IMR-90 (cell line): Measurements from ENCODE around the gene SLC29A3. TPM values are rescaled to one million over a fixed set of nuclear protein-coding genes. Genes with fewer than 3 reads are reported as not detected.

Source experiments
- ATAC-seq: fragments of 200-7000 bp; cut with Tn5 transposase; 2 replicates; pipeline ENCODE4 v1.9.1; 2020; ENCODE audit warnings: low read depth, mild to moderate bottlenecking, moderate library complexity
- BruUV-seq: library from RNA; stranded (reverse); fragments of 400-500 nt; replicated peaks from 2 replicates; lab custom pipeline; 2021; lab: Mats Ljungman, UMichigan
- CTCF ChIA-PET: fragments of 300-600 bp; formaldehyde crosslinking; extraction: SDS; loops from one replicate; lab custom pipeline; 2021; ENCODE audit warnings: antibody characterized with exemption; lab: Yijun Ruan, JAX
- POLR2A ChIA-PET: fragments of 300-600 bp; sonication (Branson Sonifier 250); formaldehyde crosslinking; loops from one replicate; lab custom pipeline; 2022; ENCODE audit warnings: antibody characterized with exemption; ENCODE audit not compliant: unreplicated experiment; lab: Charles Lee
- DNase-seq: peaks from one replicate; pipeline ENCODE4 v3.0.0; 2013
- H2AFZ ChIP-seq: replicated peaks from 2 replicates; pipeline ENCODE3; 2013; ENCODE audit warnings: low read length, mild to moderate bottlenecking; ENCODE audit not compliant: poor library complexity
- H2AK5ac ChIP-seq: 2 replicates; pipeline ENCODE4 v1.6.1; 2013; ENCODE audit warnings: low read depth, low read length, inconsistent platforms
- H2AK9ac ChIP-seq: replicated peaks from 2 replicates; pipeline ENCODE3; 2013; ENCODE audit warnings: mild to moderate bottlenecking, low read depth, low read length, moderate library complexity; ENCODE audit not compliant: poor library complexity
- H2BK120ac ChIP-seq: 2 replicates; pipeline ENCODE4 v1.6.1; 2013; ENCODE audit warnings: low read depth, low read length, inconsistent platforms
- H2BK15ac ChIP-seq: 3 replicates; pipeline ENCODE4 v1.6.1; 2013; ENCODE audit warnings: low read depth, low read length, inconsistent platforms
- H2BK20ac ChIP-seq: 2 replicates; pipeline ENCODE4 v1.6.1; 2013; ENCODE audit warnings: low read depth, mild to moderate bottlenecking, inconsistent platforms, low read length, moderate library complexity
- H2BK5ac ChIP-seq: 2 replicates; pipeline ENCODE4 v1.6.1; 2013; ENCODE audit warnings: mild to moderate bottlenecking, low read depth, low read length, inconsistent platforms; ENCODE audit not compliant: poor library complexity, severe bottlenecking
- H3K14ac ChIP-seq: replicated peaks from 2 replicates; pipeline ENCODE4 v1.6.1; 2013; ENCODE audit warnings: low read depth, low read length, inconsistent platforms
- H3K18ac ChIP-seq: 2 replicates; pipeline ENCODE4 v1.6.1; 2013; ENCODE audit warnings: low read depth, low read length, control low read depth
- H3K23ac ChIP-seq: 2 replicates; pipeline ENCODE4 v1.6.1; 2013; ENCODE audit warnings: low read depth, low read length, inconsistent platforms
- H3K27ac ChIP-seq: 2 replicates; pipeline ENCODE4 v1.5.1; 2013; ENCODE audit warnings: mild to moderate bottlenecking, control low read depth, low read length; ENCODE audit not compliant: insufficient read depth
- H3K27me3 ChIP-seq: 2 replicates; pipeline ENCODE4 v1.6.1; 2013; ENCODE audit warnings: low read length; ENCODE audit not compliant: control insufficient read depth, insufficient read depth
- H3K36me3 ChIP-seq: 2 replicates; pipeline ENCODE4 v1.6.1; 2013; ENCODE audit warnings: low read length, mixed read lengths; ENCODE audit not compliant: control insufficient read depth, insufficient read depth
- H3K4ac ChIP-seq: 2 replicates; pipeline ENCODE4 v1.6.1; 2013; ENCODE audit warnings: low read depth, low read length, inconsistent platforms
- H3K4me1 ChIP-seq: 2 replicates; pipeline ENCODE4 v1.6.1; 2013; ENCODE audit warnings: low read length, mixed read lengths; ENCODE audit not compliant: control insufficient read depth, insufficient read depth
- H3K4me2 ChIP-seq: 2 replicates; pipeline ENCODE4 v1.6.1; 2013; ENCODE audit warnings: low read depth, mild to moderate bottlenecking, control low read depth, low read length, moderate library complexity
- H3K4me3 ChIP-seq: 2 replicates; pipeline ENCODE4 v1.5.1; 2013; ENCODE audit warnings: low read depth, mild to moderate bottlenecking, control low read depth, low read length, moderate library complexity; ENCODE audit not compliant: insufficient read depth
- H3K56ac ChIP-seq: 2 replicates; pipeline ENCODE4 v1.6.1; 2013; ENCODE audit warnings: low read length, inconsistent platforms; ENCODE audit not compliant: insufficient read depth; ENCODE audit errors: extremely low read depth
- H3K79me1 ChIP-seq, 2 experiments: 2 replicates each; pipeline ENCODE4 v1.6.1; 2013; ENCODE audit warnings: low read length in 2 of 2, inconsistent platforms in 1 of 2, low read depth in 1 of 2
- H3K9ac ChIP-seq: 2 replicates; pipeline ENCODE4 v1.6.1; 2013; ENCODE audit warnings: low read depth, low read length, control low read depth
- H3K9me1 ChIP-seq: 2 replicates; pipeline ENCODE4 v1.6.1; 2013; ENCODE audit warnings: low read length, inconsistent platforms; ENCODE audit not compliant: insufficient read depth
- H3K9me3 ChIP-seq: 2 replicates; pipeline ENCODE4 v1.6.1; 2013; ENCODE audit warnings: low read length; ENCODE audit not compliant: control insufficient read depth, insufficient read depth
- H4K20me1 ChIP-seq: 2 replicates; pipeline ENCODE4 v1.6.1; 2013; ENCODE audit warnings: low read length, inconsistent platforms; ENCODE audit not compliant: insufficient read depth
- H4K5ac ChIP-seq: 2 replicates; pipeline ENCODE4 v1.6.1; 2013; ENCODE audit warnings: mild to moderate bottlenecking, low read depth, low read length, control low read depth
- H4K8ac ChIP-seq, 2 experiments: 2 replicates each; pipeline ENCODE4 v1.6.1; 2013; ENCODE audit warnings: low read depth in 2 of 2, low read length in 2 of 2, control low read depth in 1 of 2, inconsistent platforms in 1 of 2
- H4K91ac ChIP-seq: 2 replicates; pipeline ENCODE4 v1.6.1; 2013; ENCODE audit warnings: low read depth, low read length, inconsistent platforms; ENCODE audit not compliant: insufficient read depth
- BHLHE40 ChIP-seq: fragments of 150-350 bp; IDR thresholded peaks from 2 replicates; pipeline ENCODE4 v1.6.1; 2016; ENCODE audit warnings: mild to moderate bottlenecking, low read depth, low read length
- CEBPB ChIP-seq: IDR thresholded peaks from 2 replicates; pipeline ENCODE4 v1.6.1; 2012; ENCODE audit warnings: low read depth, low read length, improper control_type of control experiment
- CHD1 ChIP-seq: IDR thresholded peaks from 2 replicates; pipeline ENCODE4 v1.6.1; 2012; ENCODE audit warnings: low read depth, low read length, improper control_type of control experiment
- FOS ChIP-seq: fragments of 150-350 bp; IDR thresholded peaks from 2 replicates; pipeline ENCODE4 v1.6.1; 2016; ENCODE audit warnings: low read depth, low read length
- MAFK ChIP-seq: IDR thresholded peaks from 2 replicates; pipeline ENCODE4 v1.6.1; 2012; ENCODE audit warnings: low read depth, low read length, improper control_type of control experiment
- MAZ ChIP-seq: IDR thresholded peaks from 2 replicates; pipeline ENCODE4 v1.6.1; 2012; ENCODE audit warnings: low read depth, mild to moderate bottlenecking, low read length, improper control_type of control experiment, moderate library complexity, borderline replicate concordance
- MXI1 ChIP-seq: IDR thresholded peaks from 2 replicates; pipeline ENCODE4 v1.6.1; 2012; ENCODE audit warnings: low read depth, mild to moderate bottlenecking, low read length, moderate library complexity, borderline replicate concordance
- NFE2L2 ChIP-seq: fragments of 150-350 bp; IDR thresholded peaks from 2 replicates; pipeline ENCODE4 v1.6.1; 2016; ENCODE audit warnings: low read depth, mild to moderate bottlenecking, low read length
- POLR2A ChIP-seq: IDR thresholded peaks from 2 replicates; pipeline ENCODE4 v1.6.1; 2012; ENCODE audit warnings: mild to moderate bottlenecking, low read depth, low read length
- RAD21 ChIP-seq: IDR thresholded peaks from 2 replicates; pipeline ENCODE4 v1.6.1; 2012; ENCODE audit warnings: low read length, improper control_type of control experiment
- RCOR1 ChIP-seq: IDR thresholded peaks from 2 replicates; pipeline ENCODE4 v1.6.1; 2012; ENCODE audit warnings: mild to moderate bottlenecking, low read length, improper control_type of control experiment; ENCODE audit not compliant: insufficient replicate concordance
- RFX5 ChIP-seq: IDR thresholded peaks from 2 replicates; pipeline ENCODE4 v1.8.0; 2012; ENCODE audit warnings: low read depth, mild to moderate bottlenecking, low read length, moderate library complexity
- SMC3 ChIP-seq: fragments of 150-350 bp; IDR thresholded peaks from 2 replicates; pipeline ENCODE4 v1.6.1; 2016; ENCODE audit warnings: low read depth, mild to moderate bottlenecking, antibody characterized with exemption, low read length, moderate library complexity
- WGBS, 2 experiments: methylation state at CpG; one replicate each; pipeline versions ENCODE4 v1.1.5 to v1.1.7; 2013; ENCODE audit warnings: missing lambda C conversion rate in 2 of 2; ENCODE audit not compliant: insufficient read length in 1 of 2; ENCODE audit errors: extremely low coverage in 2 of 2; 5-methylcytosine and 5-hydroxymethylcytosine counted together
- dilution Hi-C: fragments of 300-500 bp; cut with HindIII; formaldehyde crosslinking; loops from one replicate; pipeline ENCODE4 v1.14.3; 2018; ENCODE audit warnings: low sequenced_read_pairs; ENCODE audit not compliant: unreplicated experiment
- in situ Hi-C: fragments of 300-500 bp; cut with MboI; formaldehyde crosslinking; loops from 3 replicates; pipeline ENCODE4 v1.14.3; 2019; ENCODE audit warnings: low sequenced_read_pairs, inconsistent platforms, mixed read lengths
- intact Hi-C: fragments of 100-400 bp; cut with micrococcal nuclease; formaldehyde crosslinking; loops from 2 replicates; pipeline ENCODE4 v1.10.0; 2022
- polyA plus RNA-seq, 3 experiments: library from polyadenylated mRNA; depleted of rRNA; stranded (reverse); fragments of >200 nt; gene quantifications; 2 replicates each; pipeline ENCODE4 v1.2.3, GENCODE V29; 2012; ENCODE audit warnings: low replicate concordance in 1 of 3
- total RNA-seq: library from RNA; depleted of rRNA; stranded (reverse); fragments of >200 nt; gene quantifications from 2 replicates; pipeline ENCODE4 v1.2.3, GENCODE V29; 2012
- TF ChIP-seq, protein P1 (sequence below): fragments of 150-350 bp; IDR thresholded peaks from 2 replicates; pipeline ENCODE4 v1.6.1; 2016; ENCODE audit warnings: low read depth, mild to moderate bottlenecking, low read length, moderate library complexity, borderline replicate concordance
- TF ChIP-seq, protein P2 (sequence below): conservative IDR thresholded peaks from 2 replicates; pipeline ENCODE4 v1.5.1; 2012; ENCODE audit warnings: mild to moderate bottlenecking, low read depth, low read length, improper control_type of control experiment
- TF ChIP-seq, protein P3 (sequence below): fragments of 150-350 bp; IDR thresholded peaks from 2 replicates; pipeline ENCODE4 v1.6.1; 2017; ENCODE audit warnings: mild to moderate bottlenecking, antibody characterized with exemption, low read length, low read depth

Gene SLC29A3
- total and polyA plus RNA-seq, 2 of the 4 experiments (the other 2 are of a cell fraction) = 0.72 to 3.0 TPM

DNA sequence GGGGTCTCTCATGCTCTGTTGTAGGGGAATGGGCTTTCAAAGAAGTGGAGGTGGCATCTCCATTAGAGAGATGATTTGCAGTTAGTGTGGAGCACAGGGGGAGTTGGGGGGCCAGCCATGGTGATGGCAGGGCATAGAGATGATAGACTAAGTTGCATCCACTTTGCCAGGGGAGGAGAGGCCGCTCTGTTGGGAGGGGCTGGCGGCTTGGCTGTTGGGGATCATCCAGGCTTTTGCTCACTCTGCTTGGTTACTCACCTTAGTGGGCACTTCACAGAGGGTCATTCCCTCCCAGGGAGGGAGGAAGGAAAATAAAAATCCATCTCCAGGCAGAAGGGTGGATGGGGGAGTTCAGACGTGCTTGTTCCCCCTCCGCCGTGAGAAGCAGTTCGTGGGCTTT is 46.3 kb downstream of the SLC29A3 start:
- intact Hi-C loops (no loop called here), dilution Hi-C loops (no loop called here)
- POLR2A ChIA-PET = no interaction called here

More for the DNA sequence above, 46.3 kb downstream of the SLC29A3 start:
- no peak overlapping the region for H3K4me2 ChIP-seq
- ATAC-seq = no peak
- H2AFZ ChIP-seq = peak overlapping the region; percentile 32
- CTCF ChIA-PET = no interaction called here
- no peak overlapping the region for H4K91ac ChIP-seq
- TF ChIP-seq FOS (no peak), CEBPB (no peak), NFE2L2 (no peak), SMC3 (no peak), POLR2A (no peak), MAFK (no peak), RFX5 (no peak), MXI1 (no peak), CHD1 (no peak), RAD21 (no peak), MAZ (no peak), RCOR1 (no peak), BHLHE40 (no peak)
- TF ChIP-seq, protein P1, sequence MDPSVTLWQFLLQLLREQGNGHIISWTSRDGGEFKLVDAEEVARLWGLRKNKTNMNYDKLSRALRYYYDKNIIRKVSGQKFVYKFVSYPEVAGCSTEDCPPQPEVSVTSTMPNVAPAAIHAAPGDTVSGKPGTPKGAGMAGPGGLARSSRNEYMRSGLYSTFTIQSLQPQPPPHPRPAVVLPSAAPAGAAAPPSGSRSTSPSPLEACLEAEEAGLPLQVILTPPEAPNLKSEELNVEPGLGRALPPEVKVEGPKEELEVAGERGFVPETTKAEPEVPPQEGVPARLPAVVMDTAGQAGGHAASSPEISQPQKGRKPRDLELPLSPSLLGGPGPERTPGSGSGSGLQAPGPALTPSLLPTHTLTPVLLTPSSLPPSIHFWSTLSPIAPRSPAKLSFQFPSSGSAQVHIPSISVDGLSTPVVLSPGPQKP = no peak
- TF ChIP-seq, protein P2, sequence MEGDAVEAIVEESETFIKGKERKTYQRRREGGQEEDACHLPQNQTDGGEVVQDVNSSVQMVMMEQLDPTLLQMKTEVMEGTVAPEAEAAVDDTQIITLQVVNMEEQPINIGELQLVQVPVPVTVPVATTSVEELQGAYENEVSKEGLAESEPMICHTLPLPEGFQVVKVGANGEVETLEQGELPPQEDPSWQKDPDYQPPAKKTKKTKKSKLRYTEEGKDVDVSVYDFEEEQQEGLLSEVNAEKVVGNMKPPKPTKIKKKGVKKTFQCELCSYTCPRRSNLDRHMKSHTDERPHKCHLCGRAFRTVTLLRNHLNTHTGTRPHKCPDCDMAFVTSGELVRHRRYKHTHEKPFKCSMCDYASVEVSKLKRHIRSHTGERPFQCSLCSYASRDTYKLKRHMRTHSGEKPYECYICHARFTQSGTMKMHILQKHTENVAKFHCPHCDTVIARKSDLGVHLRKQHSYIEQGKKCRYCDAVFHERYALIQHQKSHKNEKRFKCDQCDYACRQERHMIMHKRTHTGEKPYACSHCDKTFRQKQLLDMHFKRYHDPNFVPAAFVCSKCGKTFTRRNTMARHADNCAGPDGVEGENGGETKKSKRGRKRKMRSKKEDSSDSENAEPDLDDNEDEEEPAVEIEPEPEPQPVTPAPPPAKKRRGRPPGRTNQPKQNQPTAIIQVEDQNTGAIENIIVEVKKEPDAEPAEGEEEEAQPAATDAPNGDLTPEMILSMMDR = no peak
- TF ChIP-seq, protein P3, sequence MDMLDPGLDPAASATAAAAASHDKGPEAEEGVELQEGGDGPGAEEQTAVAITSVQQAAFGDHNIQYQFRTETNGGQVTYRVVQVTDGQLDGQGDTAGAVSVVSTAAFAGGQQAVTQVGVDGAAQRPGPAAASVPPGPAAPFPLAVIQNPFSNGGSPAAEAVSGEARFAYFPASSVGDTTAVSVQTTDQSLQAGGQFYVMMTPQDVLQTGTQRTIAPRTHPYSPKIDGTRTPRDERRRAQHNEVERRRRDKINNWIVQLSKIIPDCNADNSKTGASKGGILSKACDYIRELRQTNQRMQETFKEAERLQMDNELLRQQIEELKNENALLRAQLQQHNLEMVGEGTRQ = no peak
- no peaks in the 10 kb centered on the region for H4K20me1 ChIP-seq
- no peaks in the 10 kb centered on the region for H3K9me1 ChIP-seq
- H3K4me3 ChIP-seq = no peak overlapping the region
- whole genome bisulfite sequencing, 2 experiments = 87% methylated on average over 3 of the region's 6 CpGs; no CpG with 5 or more reads in 1 of the 2 experiments
- no peak overlapping the region for H3K14ac ChIP-seq
- H3K36me3 ChIP-seq = no peaks in the 10 kb centered on the region
- H2BK20ac ChIP-seq = no peak overlapping the region
- H3K56ac ChIP-seq = no peak overlapping the region
- H2AK9ac ChIP-seq = no peak overlapping the region
- BruUV-seq = no TSS peak
- H4K5ac ChIP-seq = no peak overlapping the region
- no peak overlapping the region for H2AK5ac ChIP-seq
- H3K18ac ChIP-seq = no peak overlapping the region
- H2BK15ac ChIP-seq = no peak overlapping the region
- H2BK120ac ChIP-seq = no peak overlapping the region
- H3K9ac ChIP-seq = no peak overlapping the region
- H3K27ac ChIP-seq = no peak overlapping the region
- in situ Hi-C loops = no loop called here
- peaks cover 10% of the 10 kb centered on the region for H3K27me3 ChIP-seq
- H4K8ac ChIP-seq = no peak overlapping the region
- H3K23ac ChIP-seq = no peak overlapping the region
- H3K9me3 ChIP-seq = no peaks in the 10 kb centered on the region
- H2BK5ac ChIP-seq = no peak overlapping the region
- peaks cover 2% of the 10 kb centered on the region for H3K4me1 ChIP-seq
- H3K4ac ChIP-seq = no peak overlapping the region
- H3K79me1 ChIP-seq = no peaks in the 10 kb centered on the region
- no peak for DNase-seq
